GM19455 (cell line): ENCODE data around the gene TCEAL1.
"Not testable (repeated sequence)": the region's sequence is repeated elsewhere in the genome, so short reads cannot be mapped to it uniquely, and the experiment has no call there.

ENCODE experiments used
- ATAC-seq: cut with Tn5 transposase; IDR thresholded peaks from one replicate; pipeline ENCODE4 v1.9.1; 2021; ENCODE audit not compliant: unreplicated experiment

TCEAL1 gene, protein sequence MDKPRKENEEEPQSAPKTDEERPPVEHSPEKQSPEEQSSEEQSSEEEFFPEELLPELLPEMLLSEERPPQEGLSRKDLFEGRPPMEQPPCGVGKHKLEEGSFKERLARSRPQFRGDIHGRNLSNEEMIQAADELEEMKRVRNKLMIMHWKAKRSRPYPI

DNA sequence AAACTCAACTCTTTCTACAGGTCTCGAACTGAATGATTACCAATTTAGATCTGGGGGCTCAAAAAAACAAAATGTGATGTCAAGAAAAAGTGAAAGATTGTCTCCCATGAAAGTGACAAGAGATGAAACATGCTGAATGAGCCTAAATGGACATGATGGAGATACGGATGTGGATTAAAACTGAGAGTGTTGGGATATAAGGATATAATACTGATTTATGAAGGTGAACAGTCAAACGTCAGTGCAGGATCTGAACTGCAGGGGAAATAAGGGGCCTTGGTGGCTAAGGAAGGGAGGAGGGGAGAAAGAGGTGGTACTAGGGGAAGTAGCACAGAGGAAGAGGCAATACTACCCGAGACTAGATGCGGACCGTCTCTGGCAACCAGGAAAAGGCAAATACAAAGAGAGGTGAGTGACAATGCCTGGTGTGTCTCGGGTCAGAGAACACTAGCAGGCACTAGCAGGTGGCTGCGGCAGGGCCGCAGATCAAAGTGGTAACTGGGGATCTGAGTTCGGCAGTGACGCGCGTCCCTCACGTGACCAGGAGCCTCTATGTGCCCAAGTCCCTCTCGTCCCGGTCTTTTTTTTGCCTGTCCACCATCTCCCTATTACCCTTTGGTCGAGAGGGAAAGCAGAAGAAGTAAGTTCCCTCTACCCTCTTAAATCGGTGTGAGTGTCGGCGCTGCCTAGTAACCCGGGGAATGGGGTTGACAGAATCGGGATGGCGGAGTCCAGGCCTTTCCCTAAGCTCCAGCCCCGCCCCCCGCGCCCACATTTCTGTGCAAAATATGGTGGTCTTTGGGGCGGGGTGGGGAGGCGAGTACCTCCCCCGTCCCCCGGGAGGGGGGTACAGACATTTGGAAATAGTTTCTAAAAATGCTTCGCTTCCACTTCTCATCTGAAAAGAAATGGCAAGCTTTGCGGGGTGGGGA, at the start of gene TCEAL1:
TSS of gene TCEAL1 (plus strand) at position 590 of the 932 bp plus-strand sequence. CDS start 942 bp downstream, outside the sequence.
- peak; percentile 63 for ATAC-seq

DNA sequence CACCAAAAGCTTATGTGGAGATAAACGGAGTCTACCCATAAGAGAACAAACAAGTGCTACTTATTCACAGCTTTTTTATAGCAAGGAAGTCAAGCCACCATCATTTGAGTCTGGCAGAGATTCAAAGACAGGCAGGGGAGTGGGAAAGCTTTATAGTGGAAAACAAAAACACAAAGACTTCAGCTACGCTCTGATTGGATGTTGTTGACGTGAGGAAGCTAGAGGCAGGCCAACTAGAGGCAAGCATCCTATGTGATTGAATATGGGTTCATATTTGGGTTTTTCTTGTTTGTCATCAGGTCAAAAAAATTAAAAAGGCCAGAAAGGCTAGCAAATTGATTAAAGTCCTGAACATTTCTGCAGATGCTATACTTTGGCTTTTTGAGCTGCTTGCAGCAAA, 44.2 kb upstream of the TCEAL1 start:
- ATAC-seq: no peak

DNA sequence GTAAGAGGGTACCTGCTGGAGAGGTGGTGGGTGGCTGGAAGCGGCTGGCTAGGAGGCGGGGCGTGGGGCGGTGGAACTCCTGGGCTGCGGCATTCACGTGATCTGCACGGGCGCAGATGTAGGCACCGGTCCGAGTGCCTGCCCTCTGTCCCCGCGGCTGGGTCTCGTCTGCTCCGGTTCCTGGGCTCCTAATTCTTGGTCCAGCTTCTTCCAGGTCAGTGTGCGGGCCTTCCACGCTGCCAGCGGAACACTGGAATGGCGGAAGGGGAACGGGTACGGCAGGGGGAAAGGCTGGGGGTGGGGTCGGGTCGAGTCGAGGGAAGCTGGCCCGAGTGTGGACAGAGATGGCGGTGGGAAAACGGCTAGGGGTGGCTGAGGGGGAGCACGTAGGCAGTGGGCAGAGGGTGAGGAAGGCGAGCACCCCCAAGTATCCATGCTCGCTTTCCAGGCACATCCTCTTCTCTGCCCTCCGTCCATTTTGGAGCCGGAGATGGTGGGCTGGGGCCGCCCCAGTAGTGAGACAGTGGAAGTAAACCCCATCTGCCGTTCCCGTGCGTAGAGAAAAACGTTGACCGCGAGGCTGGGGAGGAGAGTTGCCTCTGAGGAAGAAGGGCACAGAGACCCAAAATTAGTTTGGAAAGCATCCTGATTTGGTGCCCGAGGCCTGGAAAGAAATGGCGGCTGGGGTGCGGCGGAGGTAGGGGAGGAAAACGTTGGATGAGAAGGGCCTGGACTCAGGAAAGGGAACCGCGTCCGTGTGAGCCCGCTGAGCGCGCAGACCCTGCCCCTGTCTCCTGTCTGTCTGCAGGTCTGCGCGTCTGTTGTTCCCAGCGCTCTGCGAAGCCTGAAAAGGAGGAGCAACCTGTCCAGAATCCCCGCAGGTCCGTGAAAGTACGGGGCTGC, 43.1 kb upstream of the TCEAL1 start, which contains the start of gene TCEAL4:
TSS of gene TCEAL4 (plus strand) at position 105 of the 903 bp plus-strand sequence. CDS start 1,161 bp downstream, outside the sequence.
- ATAC-seq: peak; percentile 86

DNA sequence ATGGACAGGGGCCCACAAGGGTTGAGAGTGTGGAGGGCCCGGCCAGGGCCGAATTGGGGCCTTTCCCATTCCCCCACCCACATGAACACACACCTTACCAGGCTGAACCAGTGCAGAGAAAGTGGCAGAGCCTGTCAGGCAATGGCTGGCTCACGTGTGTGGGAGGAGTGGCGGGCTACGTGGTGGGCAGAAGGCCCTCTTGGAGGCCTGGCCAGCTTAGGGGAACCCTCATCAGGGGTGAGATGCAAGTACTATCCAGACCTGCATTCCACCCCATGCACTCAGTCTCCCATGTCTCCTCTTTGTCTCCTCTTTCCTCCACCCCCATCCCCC, 42.5 kb upstream of the TCEAL1 start:
- ATAC-seq: no peak

DNA sequence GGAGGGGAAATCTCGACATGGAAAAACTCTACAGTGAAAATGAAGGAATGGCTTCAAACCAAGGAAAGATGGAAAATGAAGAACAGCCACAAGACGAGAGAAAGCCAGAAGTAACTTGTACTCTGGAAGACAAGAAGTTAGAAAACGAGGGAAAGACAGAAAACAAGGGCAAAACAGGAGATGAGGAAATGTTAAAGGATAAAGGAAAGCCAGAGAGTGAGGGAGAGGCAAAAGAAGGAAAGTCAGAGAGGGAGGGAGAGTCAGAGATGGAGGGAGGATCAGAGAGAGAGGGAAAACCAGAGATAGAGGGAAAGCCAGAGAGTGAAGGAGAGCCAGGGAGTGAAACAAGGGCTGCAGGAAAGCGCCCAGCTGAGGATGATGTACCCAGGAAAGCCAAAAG, 42.1 kb upstream of the TCEAL1 start:
- ATAC-seq: no peak

DNA sequence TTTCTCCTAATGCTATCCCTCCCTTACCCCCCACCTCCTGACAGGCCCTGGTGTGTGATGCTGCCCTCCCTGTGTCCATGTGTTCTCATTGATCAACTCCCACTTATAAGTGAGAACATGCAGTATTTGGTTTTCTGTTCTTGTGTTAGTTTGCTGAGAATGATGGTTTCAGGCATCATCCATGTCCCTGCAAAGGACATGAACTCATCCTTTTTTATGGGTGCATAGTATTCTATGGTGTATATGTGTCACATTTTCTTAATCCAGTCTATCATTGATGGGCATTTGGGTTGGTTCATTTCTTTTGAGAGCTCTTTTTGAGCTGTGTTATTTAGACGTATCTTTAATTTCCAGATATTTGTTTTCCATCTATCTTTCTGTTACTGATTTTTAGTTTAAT, 36.5 kb upstream of the TCEAL1 start:
- ATAC-seq: not testable (repeated sequence)

DNA sequence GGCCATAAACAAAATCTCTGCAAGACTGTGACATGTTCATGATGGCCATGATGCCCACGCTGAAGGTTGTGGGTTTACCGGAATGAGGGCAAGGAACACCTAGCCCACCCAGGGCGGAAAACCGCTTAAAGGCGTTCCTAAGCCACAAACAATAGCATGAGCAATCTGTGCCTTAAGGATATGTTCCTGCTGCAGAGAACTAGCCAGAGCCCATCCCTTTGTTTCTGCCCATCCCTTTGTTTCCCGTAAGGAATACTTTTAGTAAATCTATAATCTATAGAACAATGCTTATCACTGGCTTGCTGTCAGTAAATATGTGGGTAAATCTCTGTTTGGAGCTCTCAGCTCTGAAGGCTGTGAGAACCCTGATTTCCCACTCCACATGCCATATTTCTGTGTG, 33.6 kb upstream of the TCEAL1 start:
- ATAC-seq: not testable (repeated sequence)

- peak; percentile 79 for ATAC-seq
Measured at GRCh38 chrX:103607364-103608305, 21.1 kb upstream of the TCEAL1 start, which contains the start of gene TCEAL3. TCEAL3 (plus strand) TSS chrX:103607963; CDS start chrX:103609065, 1,102 bp downstream.

DNA sequence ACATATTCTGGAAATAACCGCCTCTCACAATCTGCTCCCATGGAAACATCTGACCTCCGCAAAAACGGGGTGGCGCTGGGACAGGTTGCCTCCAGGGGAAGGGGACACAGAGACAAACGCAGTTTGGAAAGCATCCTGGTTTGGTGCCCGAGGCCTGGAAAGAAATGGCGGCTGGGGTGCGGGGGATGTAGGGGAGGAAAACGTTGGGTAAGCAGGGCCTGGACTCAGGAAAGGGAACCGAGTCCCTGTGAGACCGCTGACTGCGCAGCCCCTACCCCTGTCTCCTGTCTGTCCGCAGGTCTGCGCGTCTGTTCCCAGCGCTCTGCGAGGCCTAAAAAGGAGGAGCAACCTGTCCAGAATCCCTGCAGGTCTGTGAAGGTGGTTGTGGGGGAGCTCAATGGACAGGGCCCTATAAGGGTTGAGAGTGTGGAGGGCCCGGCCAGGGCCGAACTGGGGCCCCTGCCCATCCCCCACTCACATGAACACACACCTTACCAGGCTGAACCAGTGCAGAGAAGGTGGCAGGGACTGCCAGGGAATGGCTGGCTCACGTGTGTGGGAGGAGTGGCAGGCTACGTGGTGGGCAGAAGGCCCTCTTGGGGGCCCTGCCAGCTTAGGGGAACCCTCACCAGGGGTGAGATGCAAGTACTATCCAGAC, 20.3 kb upstream of the TCEAL1 start:
- no peak for ATAC-seq

DNA sequence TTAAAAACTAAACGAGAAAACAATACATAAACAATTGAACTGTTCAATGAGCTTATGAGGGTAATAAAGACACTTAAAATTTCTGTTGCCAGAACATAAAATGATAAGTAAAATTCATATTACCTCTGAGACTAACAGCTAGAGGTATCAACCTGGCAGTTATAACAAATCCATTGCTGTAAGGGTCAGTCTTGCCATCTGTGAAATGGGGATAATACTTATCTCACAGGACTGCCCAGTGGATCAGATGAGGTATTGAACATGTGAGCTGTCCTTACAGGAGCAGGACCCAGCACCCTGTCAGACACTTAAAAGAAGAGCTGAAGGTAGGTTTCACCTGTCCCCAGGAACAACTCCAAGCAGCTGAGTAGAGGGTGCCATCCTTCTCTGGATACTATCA, 18.5 kb upstream of the TCEAL1 start:
- no peak for ATAC-seq

DNA sequence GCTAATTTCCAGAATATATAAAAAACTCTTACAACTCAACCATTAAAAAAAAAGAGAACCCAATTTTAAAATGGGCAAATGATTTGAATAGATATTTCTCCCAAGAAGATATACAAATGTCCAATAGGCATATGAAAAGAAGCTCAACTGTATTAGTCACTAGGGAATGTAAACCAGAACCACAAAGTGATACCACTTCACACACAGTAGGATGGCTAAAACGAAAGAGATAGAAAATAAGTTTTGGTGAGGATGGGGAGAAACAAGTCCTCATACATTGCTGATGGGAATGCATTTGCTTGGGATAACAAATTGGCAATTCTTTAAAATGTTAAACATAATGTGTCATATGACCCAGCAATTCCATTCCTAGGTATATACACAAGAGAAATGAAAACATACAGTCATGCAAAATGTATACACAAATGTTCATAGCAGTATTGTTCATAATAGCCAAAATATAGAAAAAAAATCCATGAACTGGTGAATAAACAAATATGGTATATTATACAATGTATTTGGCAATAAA, 15.3 kb upstream of the TCEAL1 start:
- no peak for ATAC-seq

- no peak for ATAC-seq
Measured at GRCh38 chrX:103614999-103615398, 13.8 kb upstream of the TCEAL1 start.

- no peak for ATAC-seq
Measured at GRCh38 chrX:103615781-103616371, 12.9 kb upstream of the TCEAL1 start.

DNA sequence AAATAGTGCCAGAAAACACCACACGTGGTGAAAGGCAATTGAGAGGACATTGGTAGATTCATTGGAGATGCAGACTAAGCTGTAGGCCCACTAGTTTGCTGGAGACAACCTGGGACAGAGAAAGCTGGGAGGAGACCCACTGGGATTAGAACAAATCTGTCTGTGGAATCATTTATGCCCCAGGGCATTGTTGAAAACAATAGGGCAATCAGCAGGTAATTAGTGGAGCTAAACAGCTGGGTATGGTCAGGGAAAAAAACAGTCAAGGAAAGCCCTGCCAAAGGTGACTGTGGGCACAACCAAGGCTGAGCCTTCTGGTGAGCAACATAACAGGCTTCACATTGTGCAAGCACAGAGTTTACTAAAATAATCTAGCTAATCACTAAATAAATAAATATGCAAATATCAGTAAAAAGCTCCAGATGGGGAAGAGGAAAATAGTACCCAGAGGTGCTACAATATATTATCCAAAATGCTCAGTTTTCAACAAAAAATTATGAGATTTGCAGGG, 12.0 kb upstream of the TCEAL1 start:
- no peak for ATAC-seq

- ATAC-seq: no peak
Measured at GRCh38 chrX:103624111-103624510, 4.7 kb upstream of the TCEAL1 start.

DNA sequence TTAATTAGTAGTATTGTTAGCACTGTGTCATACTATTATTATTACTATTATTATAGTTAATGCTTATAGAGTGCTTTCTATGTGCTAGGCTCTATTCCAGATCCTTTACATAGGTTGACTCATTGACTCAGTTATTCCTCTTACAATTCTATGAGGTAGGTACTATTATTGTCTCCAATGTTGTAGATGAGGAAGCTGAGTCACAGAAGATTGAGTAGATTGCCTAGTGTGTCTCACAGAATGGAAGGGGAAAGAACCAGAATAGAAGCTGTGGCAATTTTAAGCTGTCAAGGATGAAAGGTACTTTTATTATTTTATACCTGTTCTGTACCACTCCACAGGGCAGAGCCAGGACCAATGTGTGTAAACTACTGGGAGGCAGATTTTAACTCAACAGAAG, 1.9 kb upstream of the TCEAL1 start:
- no peak for ATAC-seq

- ATAC-seq: no peak
Measured at GRCh38 chrX:103629318-103630170, 769 bp downstream of the TCEAL1 start.

DNA sequence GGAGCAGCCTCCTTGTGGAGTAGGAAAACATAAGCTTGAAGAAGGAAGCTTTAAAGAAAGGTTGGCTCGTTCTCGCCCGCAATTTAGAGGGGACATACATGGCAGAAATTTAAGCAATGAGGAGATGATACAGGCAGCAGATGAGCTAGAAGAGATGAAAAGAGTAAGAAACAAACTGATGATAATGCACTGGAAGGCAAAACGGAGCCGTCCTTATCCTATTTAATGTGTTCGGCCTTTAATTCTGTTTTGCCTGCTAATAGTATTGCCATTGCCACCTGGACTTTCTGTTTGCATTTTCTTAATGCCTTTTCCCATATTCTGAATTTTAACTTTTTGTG, 1.4 kb downstream of the TCEAL1 start:
- ATAC-seq: no peak
